SK-N-MC (cell line): ENCODE measurements around the gene RELL1.

ENCODE experiments used
- EZH2 ChIP-seq: fragments of 200-600 bp; sonication (generic); IDR thresholded peaks from one replicate; pipeline ENCODE4 v1.6.1; 2017; ENCODE audit warnings: antibody characterized with exemption
- FOXP2 ChIP-seq: optimal IDR thresholded peaks from 2 replicates; pipeline ENCODE3; 2011; ENCODE audit warnings: mild to moderate bottlenecking, moderate library complexity; ENCODE audit not compliant: insufficient read depth; ENCODE audit errors: extremely low read length, control extremely low read depth
- POLR2AphosphoS5 ChIP-seq: IDR thresholded peaks from 2 replicates; pipeline ENCODE4 v1.6.1; 2012; ENCODE audit warnings: mild to moderate bottlenecking, low read depth, low read length, borderline replicate concordance

DNA sequence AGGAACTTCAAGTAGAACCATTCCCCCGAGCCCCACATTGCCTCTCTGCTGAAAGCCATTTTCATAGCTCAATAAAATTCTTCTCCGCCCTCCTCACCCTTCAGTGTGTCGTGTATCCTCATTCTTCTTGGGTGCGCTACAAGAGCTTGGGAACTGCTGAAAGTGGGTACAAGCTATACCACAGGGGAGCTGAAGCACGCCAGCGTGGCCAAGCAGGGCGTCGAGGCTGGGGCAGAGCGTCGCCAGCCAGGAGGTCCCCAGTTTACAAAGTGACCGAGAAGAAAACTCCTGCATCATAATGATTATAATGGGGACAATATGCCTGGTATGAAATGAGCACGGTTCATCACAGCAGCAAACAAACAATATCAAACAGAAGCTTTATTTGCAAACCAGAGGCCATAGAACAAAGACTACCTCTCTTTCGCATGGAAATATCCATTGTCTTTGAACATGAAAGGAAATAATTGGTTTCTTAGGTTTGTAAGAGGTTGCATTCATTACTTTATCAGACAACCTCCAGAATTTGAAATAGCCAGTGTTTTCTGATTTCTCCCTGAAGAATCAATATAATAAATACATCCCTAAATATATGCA, 34.3 kb downstream of the RELL1 start:
- TF ChIP-seq FOXP2 (no peak), EZH2 (no peak), POLR2AphosphoS5 (no peak)
